HG03571 (cell line): ENCODE data around the gene PSMA8.
"Not testable (repeated sequence)": the region's sequence is repeated elsewhere in the genome, so short reads cannot be mapped to it uniquely, and the experiment has no call there.

ENCODE experiments used
- ATAC-seq: cut with Tn5 transposase; IDR thresholded peaks from one replicate; pipeline ENCODE4 v1.9.1; 2021; ENCODE audit not compliant: unreplicated experiment

PSMA8 gene

GRCh38 chr18:26133652-26134051 lies at the start of gene PSMA8:
TSS of gene PSMA8 (plus strand) at chr18:26133869. CDS start at chr18:26133966, 97 bp downstream.
- no peak for ATAC-seq

DNA sequence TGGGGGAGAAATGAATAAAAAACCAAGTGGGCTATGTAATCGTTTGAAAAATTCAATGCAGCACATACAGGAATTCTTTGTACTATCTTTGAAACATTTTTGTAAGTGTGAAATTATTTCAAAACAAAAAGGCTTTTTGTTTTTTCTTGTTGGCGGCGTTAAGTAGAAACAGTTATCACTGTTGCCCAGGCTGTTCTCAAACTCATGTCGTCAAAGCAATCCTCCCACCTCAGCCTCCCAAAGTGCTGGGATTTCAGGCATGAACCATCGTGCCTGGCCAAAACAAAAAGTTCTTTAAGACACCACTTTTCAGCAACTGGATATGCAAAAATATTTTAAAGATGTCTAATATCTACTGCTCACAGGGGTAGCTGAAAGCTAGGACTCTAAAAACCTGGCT lies 48.6 kb upstream of the PSMA8 start:
- no peak for ATAC-seq

GRCh38 chr18:26086959-26087358 lies 46.7 kb upstream of the PSMA8 start:
- ATAC-seq: no peak

DNA sequence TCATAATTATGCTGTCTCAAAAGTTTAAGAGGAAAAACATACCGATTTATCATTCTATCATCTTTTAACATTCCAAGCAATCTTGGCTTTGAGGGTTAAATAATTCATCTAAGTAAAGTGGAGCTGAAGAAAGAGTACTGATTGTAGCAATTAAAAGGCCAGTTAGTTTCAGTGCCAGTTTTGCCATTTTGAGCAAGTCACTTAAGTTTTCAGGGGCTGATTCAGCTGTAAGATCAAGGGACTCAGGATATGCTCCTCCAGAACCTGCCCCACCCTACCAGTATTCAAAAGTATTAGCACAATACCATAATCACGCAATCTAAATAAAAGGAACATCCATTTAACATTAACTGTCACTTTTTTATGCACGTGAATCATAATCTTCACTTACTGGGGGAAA lies 45.2 kb upstream of the PSMA8 start:
- ATAC-seq: no peak

GRCh38 chr18:26089293-26090129 lies 44.2 kb upstream of the PSMA8 start:
- peak; percentile 12 for ATAC-seq

GRCh38 chr18:26090130-26091046 lies 43.3 kb upstream of the PSMA8 start, which contains the start of gene SS18:
TSS of gene SS18 (minus strand) at chr18:26090613. CDS start at chr18:26090569, 44 bp downstream.
- peak; percentile 82 for ATAC-seq

- peak; percentile 38 for ATAC-seq
These were observed 42.5 kb upstream of the PSMA8 start for GRCh38 chr18:26091047-26091630.

DNA sequence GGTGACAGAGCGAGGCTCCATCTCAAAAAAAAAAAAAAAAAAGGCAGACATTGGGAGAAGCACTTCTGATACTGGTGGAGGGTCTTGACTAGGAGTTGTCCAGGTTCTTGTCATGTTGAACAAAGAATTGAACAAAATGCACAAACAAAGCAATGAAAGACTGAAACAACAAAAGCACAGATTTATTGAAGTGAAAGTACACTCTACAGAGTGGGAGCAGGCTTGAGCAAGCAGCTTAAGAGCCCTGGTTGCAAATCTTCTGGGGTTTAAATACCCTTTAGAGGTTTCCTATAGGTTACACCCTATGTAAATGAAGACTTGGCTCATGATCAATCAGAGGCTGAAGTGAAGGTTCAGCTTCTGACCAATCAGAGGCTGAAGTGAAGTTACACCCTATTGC lies 36.8 kb upstream of the PSMA8 start:
- ATAC-seq: no peak

DNA sequence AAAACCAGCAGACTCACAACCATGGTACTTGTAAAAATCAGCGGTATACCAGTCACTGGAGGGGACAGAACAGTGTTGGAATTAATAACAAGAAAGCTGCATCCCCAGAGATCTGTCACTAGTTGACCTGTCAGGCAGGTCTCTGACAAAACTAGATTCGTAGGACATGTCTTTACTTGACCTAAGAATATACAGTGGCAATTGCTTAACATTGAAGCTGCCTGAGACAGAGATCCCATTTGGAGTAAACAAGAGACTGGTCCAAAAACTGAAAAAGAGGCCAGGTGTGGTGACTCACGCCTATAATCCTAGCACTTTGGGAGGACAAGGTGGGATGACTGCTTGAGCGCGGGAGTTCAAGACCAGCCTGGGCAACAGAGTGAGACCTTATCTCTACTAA lies 36.1 kb upstream of the PSMA8 start:
- ATAC-seq: no peak

GRCh38 chr18:26103579-26103978 lies 30.1 kb upstream of the PSMA8 start:
- ATAC-seq: no peak

- ATAC-seq: no peak
These were observed 29.6 kb upstream of the PSMA8 start for GRCh38 chr18:26104035-26104434.

- ATAC-seq: no peak
These were observed 14.4 kb upstream of the PSMA8 start for GRCh38 chr18:26119246-26119645.

DNA sequence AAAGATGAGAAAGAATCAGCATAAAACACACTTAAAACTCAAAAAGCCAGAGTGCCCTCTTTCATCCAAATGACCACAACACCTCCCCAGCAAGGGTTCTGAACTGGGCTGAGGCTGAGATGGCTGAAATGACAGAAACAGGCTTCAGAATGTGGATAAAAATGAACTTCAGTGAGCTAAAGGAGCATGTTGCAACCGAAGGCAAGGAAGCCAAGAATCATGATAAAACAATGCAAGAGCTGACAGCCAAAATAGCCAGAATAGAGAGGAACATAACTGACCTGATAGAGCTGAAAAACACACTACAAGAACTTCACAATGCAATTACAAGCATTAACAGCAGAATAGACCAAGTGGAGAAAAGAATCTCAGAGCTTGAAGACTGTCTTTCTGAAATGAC lies 12.2 kb upstream of the PSMA8 start:
- ATAC-seq: no peak

DNA sequence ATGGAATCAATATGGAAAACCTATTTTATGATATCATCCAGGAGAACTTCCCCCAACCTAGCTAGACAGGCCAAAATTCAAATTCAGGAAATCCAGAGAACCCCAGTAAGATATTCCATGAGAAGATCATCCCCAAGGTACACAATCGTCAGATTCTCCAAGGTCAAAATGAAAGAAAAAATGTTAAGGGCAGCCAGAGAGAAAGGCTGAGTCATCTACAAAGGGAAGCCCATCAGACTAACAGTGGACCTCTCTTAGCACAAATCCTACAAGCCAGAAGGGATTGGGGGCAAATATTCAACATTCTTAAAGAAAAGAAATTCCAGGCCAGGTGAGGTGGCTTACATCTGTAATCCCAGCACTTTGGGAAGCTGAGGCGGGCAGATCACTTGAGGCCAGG lies 11.7 kb upstream of the PSMA8 start:
- not testable (repeated sequence) for ATAC-seq

DNA sequence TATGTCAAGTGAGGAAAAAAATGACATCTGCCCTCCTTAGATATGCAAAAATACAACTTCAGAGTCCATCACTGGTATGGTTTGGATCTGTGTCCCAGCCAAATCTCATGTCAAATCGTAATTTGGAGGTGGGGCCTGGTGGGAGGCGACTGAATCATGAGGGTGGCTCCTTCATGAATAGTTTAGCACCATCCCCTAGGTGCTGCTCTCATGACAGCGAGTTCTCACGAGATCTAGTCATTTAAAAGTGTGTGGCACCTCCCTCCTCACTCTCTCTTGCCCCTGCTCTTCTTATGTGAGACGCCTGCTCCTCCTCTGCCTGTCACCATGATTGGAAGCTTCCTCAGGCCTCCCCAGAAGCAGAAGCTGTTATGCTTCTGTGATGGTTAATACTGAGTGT lies 5.9 kb upstream of the PSMA8 start:
- no peak for ATAC-seq

GRCh38 chr18:26128192-26128591 lies 5.5 kb upstream of the PSMA8 start:
- not testable (repeated sequence) for ATAC-seq

- no peak for ATAC-seq
These were observed 438 bp downstream of the PSMA8 start for GRCh38 chr18:26134107-26134506.

DNA sequence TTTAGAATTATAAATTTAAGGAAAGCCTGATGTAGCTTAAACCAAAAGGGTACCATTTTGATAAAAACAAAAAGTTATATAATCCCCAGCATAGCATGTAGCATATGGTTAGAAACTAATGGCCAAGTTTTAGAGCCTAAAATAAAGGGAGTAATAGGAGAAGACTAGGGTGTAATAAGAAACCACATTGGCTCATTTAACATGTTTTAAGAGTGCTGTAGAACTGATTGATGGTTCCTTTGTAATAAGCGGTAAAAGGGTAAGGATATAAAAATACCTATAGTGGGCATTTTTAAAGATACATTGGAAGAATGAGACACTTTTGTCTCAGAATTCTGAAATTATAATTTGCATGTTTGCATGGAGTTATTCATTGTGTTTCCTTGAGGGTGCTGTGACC lies 1.9 kb downstream of the PSMA8 start:
- ATAC-seq: no peak

DNA sequence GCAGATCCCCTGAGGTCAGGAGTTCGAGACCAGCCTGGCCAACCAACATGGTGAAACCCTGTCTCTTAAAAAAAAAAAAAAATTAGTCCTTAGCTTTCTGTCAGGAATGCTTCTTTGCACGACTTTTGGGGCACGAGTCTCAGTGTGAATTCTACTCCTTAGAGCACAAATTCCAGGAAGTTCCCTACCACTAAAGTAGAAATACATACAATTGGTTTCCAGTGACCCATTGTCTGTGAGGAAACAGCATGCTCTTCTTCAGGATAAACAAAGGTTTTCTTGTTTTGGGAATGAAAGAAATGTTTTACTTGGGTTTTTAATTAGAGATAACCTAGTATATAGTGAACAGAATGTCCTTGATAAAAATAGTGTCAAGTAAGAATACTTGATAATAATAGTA lies 23.7 kb downstream of the PSMA8 start:
- ATAC-seq: no peak

DNA sequence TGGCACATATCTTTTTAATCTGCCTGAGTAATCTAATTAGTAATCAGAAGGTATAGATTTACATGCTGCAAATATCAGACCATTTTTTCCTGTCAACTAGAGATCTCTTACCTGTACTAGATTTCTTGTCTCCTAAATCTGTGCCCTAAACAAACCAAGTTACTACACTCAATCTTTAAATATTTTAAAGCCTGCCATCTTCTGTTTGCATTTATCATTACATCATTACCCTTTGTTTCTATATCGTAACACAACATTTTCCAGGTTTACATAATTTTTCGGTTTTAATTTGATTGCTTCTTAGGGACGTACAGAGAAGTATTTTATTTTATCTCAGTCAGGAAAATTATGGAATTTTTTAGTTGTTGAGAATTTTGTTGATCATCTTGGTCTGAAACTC lies 25.7 kb downstream of the PSMA8 start:
- no peak for ATAC-seq

DNA sequence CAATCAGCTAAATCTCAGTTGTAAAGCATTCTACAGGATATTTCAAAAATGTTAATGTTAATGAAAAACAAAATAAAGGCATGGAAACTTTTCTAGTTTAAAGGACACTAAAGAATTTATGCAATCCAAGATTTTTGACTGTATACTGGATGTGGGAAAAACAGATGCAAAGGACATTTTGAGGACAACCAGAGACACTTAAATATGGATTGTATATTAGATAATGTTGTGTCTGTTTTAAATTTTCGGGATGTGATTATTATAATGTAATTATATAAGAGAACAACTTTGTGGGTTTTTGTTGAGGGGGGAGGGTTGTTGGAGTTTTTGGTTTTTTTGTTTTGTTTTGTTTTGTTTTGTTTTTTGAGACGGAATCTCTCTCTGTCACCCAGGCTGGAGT lies 30.9 kb downstream of the PSMA8 start:
- no peak for ATAC-seq
